ENCODE results near the gene HIBCH.

GRCh38 chr2:190169221-190170072 lies 150.2 kb downstream of the HIBCH start:
- TF ChIP-seq EZH2 (IDR thresholded peaks at IDR 0.05; ENCODE audit: insufficient read depth, poor library complexity, severe bottlenecking) (no peak), EZH2phosphoT487 (IDR thresholded peaks at IDR 0.05; ENCODE audit: insufficient read depth, low read depth) (no peak)
